Measurements from ENCODE around the gene CUL2.

DNA sequence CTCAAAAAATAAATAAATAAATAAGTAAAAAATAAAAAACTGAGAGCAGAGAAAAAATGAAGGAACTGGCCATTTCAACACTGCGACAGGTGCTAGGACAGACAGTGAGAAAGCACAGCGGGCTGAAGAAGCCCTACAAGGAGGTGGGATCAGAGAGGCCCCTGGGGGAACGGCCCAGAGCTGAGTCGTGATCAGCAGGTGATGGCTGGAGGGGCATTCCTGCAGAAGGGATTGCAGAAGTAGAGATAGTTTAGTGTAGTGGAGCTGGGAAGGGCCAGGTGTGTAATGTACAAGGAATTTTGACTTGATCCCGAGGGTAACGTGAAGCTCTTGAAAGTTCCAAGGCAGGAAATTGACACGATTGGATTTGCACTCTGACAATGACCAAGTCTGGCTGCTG lies 112.1 kb downstream of the CUL2 start:
- TF ChIP-seq, protein P1, sequence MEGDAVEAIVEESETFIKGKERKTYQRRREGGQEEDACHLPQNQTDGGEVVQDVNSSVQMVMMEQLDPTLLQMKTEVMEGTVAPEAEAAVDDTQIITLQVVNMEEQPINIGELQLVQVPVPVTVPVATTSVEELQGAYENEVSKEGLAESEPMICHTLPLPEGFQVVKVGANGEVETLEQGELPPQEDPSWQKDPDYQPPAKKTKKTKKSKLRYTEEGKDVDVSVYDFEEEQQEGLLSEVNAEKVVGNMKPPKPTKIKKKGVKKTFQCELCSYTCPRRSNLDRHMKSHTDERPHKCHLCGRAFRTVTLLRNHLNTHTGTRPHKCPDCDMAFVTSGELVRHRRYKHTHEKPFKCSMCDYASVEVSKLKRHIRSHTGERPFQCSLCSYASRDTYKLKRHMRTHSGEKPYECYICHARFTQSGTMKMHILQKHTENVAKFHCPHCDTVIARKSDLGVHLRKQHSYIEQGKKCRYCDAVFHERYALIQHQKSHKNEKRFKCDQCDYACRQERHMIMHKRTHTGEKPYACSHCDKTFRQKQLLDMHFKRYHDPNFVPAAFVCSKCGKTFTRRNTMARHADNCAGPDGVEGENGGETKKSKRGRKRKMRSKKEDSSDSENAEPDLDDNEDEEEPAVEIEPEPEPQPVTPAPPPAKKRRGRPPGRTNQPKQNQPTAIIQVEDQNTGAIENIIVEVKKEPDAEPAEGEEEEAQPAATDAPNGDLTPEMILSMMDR (IDR thresholded peaks at IDR 0.05), result no peak
- TF ChIP-seq MAX (IDR thresholded peaks at IDR 0.05; ENCODE audit: low read depth), result no peak
- no peak for TF ChIP-seq POLR2AphosphoS5 (IDR thresholded peaks at IDR 0.05; ENCODE audit: low read depth, low read length)
- TF ChIP-seq CHD2 (IDR thresholded peaks at IDR 0.05; ENCODE audit: low read length, partially characterized antibody), result no peak
- no peak for TF ChIP-seq SIN3A (IDR thresholded peaks at IDR 0.05; ENCODE audit: borderline replicate concordance, low read depth, low read length)
- no peak for TF ChIP-seq RCOR1 (IDR thresholded peaks at IDR 0.05; ENCODE audit: low read length)

All from SK-N-SH (cell line).